ENCODE data around the gene JAKMIP1.

The JAKMIP1 gene

GRCh38 chr4:6165766-6166165 is 34.6 kb downstream of the JAKMIP1 start:
- H3K36me3 Mint-ChIP-seq (ENCODE audit: low read depth) = no peaks in the 10 kb centered on the region

DNA sequence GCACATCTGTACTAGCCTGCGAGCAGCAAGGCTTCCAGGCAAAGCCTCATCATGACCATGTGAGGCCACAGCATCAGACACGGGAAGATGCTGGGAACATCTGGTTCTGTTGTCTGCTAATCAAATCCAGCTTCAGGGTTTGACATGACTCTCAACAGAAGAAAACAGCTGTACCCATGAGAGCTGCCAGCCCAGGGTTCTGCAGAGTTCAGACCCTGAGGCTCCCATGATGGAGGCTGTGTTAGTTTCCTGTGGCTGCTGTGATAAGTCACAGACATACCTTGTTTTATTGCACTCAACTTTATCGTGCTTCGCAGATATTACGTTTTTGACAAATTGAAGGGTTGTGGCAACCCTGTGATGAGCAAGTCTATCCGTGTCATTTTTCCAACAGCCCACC is 37.5 kb downstream of the JAKMIP1 start:
- Mint-ChIP-seq H3K4me1 (ENCODE audit: low read depth) (no peaks in the 10 kb centered on the region), H3K27me3 (peaks cover 2% of the 10 kb centered on the region), H3K9me3 (no peaks in the 10 kb centered on the region), H3K27ac (no peak overlapping the region), H3K4me3 (no peak overlapping the region), H3K36me3 (ENCODE audit: low read depth) (no peaks in the 10 kb centered on the region)
- intact Hi-C loops (cut with micrococcal nuclease) = no loop called here

More at GRCh38 chr4:6165766-6166165, 34.6 kb downstream of the JAKMIP1 start:
- H3K4me3 Mint-ChIP-seq = no peak overlapping the region
- H3K27me3 Mint-ChIP-seq = no peaks in the 10 kb centered on the region
- H3K4me1 Mint-ChIP-seq (ENCODE audit: low read depth) = no peaks in the 10 kb centered on the region
- peaks cover 6% of the 10 kb centered on the region for H3K9me3 Mint-ChIP-seq
- H3K27ac Mint-ChIP-seq = no peak overlapping the region
- intact Hi-C loops (cut with micrococcal nuclease) = no loop called here

DNA sequence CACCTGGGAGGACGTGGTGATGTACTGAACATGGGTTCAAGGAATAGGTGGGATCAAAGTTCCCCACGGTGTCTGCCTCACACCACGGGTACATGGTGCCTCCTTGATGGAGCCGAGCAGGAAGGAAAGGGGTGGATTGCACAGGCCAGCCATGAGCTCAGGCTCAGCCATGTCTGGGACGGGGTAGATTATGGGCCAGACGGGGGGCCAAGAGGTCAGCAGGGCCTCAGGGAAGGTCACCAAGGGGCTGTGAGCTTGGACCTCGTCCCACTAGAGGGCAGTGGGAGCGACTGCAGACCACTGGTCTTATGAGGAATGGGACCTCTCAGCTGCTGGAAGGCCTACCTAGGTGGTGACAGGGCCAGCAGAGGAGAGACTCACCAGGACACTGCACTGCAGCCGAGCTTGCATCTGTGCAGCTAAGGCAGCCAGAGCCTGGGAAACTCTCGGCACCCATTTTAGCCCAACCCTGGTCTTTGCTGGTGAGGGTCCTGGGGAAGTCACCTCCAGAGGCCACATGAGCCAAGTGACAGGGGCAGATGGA is 38.4 kb downstream of the JAKMIP1 start:
- Mint-ChIP-seq H3K27ac (no peak overlapping the region), H3K9me3 (no peaks in the 10 kb centered on the region), H3K4me3 (no peak overlapping the region), H3K36me3 (ENCODE audit: low read depth) (no peaks in the 10 kb centered on the region), H3K27me3 (peaks cover 2% of the 10 kb centered on the region), H3K4me1 (ENCODE audit: low read depth) (no peaks in the 10 kb centered on the region)
- intact Hi-C loops (cut with micrococcal nuclease) = no loop called here

DNA sequence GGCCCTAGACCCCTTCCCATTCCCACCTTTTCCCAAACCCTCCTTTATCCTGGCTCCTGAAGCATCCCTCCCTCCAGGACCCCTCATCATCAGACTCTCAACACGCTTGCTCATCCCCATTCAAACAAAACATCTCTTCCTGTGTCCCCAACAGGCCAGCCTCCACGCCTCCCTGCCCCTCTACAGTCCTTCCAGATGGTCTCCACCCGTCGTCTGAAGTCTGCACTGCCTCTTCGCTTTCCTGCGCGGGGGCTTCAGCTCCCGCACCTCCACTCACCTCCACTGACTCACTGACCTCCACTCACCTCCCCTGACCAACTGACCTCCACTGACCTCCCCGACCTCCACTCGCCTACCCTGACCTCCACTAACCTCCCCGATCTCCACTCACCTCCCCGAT is 39.8 kb downstream of the JAKMIP1 start:
- Mint-ChIP-seq H3K27ac (no peak overlapping the region), H3K4me1 (ENCODE audit: low read depth) (no peaks in the 10 kb centered on the region), H3K27me3 (peaks cover 2% of the 10 kb centered on the region), H3K9me3 (no peaks in the 10 kb centered on the region), H3K4me3 (no peak overlapping the region), H3K36me3 (ENCODE audit: low read depth) (no peaks in the 10 kb centered on the region)
- intact Hi-C loops (cut with micrococcal nuclease) = no loop called here

GRCh38 chr4:6157926-6158325 is 42.4 kb downstream of the JAKMIP1 start:
- no peak overlapping the region for H3K4me3 Mint-ChIP-seq
- peaks cover 10% of the 10 kb centered on the region for H3K27me3 Mint-ChIP-seq
- H3K27ac Mint-ChIP-seq = no peak overlapping the region

DNA sequence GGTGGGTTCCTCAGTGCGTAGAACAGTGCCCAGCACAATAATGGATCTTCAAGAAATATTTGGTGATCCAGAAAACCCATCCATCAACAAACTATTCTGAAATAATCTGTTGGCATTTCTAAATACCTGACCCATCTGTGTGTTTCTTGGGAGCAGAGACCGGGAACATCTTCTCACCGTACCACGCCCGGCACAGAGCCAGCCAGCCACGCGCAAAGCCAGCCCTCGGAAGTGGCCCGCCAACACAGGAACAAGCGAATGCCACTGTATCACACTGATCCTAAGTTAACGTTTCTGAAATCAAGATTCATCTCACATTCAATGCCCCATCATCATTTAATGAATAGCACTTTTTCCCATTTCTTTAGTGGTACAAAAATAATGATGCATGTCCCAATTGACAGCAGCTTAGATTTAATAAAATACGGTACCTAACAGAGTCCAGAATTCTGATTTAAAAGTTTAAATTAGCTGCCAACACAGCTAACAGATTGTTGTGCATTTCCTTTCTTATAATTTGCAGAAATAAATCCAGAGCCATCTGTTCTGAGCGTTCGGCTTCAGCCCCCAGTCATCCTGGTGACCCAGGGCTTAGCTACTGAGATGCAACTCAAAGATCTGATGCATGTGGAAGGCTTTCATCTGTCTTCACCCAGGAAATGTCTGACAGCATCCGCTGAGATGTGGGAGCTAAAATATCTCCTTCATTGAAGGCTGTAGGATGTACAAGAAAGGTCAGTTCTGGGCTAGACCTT is 44.2 kb downstream of the JAKMIP1 start:
- H3K36me3 Mint-ChIP-seq (ENCODE audit: low read depth) = no peaks in the 10 kb centered on the region
- no peak overlapping the region for H3K27ac Mint-ChIP-seq
- H3K4me3 Mint-ChIP-seq = no peak overlapping the region
- no peaks in the 10 kb centered on the region for H3K9me3 Mint-ChIP-seq
- H3K27me3 Mint-ChIP-seq = peaks cover 11% of the 10 kb centered on the region
- intact Hi-C loops (cut with micrococcal nuclease) = no loop called here
- H3K4me1 Mint-ChIP-seq (ENCODE audit: low read depth) = no peaks in the 10 kb centered on the region

More at GRCh38 chr4:6157926-6158325, 42.4 kb downstream of the JAKMIP1 start:
- Mint-ChIP-seq H3K4me1 (ENCODE audit: low read depth) (no peaks in the 10 kb centered on the region), H3K9me3 (no peaks in the 10 kb centered on the region), H3K36me3 (ENCODE audit: low read depth) (no peaks in the 10 kb centered on the region)
- intact Hi-C loops (cut with micrococcal nuclease) = no loop called here

DNA sequence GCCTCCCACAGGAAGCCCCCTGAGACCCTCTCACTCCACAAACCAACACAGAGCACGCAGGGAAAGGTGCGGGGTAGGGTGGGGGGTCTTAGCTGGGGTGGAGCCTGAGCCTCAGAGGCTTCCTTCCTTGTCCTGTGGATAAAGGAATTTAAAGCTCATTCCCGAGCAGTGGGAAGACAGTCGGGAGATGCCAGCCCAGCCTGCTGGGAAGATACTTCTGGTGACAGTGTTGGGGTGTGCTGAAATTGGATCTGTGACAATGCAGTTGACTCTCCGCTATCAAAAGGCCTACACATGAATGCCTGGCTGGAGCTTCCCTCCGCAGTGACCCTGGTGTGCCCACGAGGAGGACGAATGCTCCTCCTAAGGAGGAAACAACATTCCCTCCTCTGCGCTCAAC is 45.5 kb downstream of the JAKMIP1 start:
- intact Hi-C loops (cut with micrococcal nuclease) = no loop called here
- Mint-ChIP-seq H3K36me3 (ENCODE audit: low read depth) (no peaks in the 10 kb centered on the region), H3K27ac (no peak overlapping the region), H3K4me1 (ENCODE audit: low read depth) (no peaks in the 10 kb centered on the region), H3K9me3 (no peaks in the 10 kb centered on the region), H3K4me3 (no peak overlapping the region), H3K27me3 (peaks cover 11% of the 10 kb centered on the region)

DNA sequence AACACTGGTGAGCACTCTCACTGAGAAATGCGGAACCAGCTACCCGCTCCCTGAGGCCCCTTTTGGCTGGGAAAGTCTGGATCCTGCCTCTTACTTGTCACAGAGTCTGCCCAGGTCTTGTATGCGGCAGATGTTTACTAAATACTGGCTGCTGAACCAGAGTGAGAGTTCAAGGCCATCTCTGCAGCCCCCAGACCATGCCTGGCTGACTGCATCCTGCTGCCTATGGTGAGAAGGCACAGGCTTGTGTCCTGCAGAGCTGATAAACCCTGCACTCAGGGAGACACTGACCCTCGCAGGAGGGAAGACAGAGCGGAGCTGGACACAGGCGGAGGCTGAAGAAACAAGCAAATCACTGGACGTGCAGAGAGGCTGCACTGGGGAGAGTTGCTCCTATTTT is 46.5 kb downstream of the JAKMIP1 start:
- Mint-ChIP-seq H3K9me3 (no peaks in the 10 kb centered on the region), H3K36me3 (ENCODE audit: low read depth) (no peaks in the 10 kb centered on the region), H3K27me3 (peaks cover 11% of the 10 kb centered on the region), H3K4me1 (ENCODE audit: low read depth) (no peaks in the 10 kb centered on the region), H3K4me3 (no peak overlapping the region), H3K27ac (no peak overlapping the region)
- intact Hi-C loops (cut with micrococcal nuclease) = no loop called here

GRCh38 chr4:6152869-6153705 is 47.3 kb downstream of the JAKMIP1 start:
- no peaks in the 10 kb centered on the region for H3K9me3 Mint-ChIP-seq
- intact Hi-C loops (cut with micrococcal nuclease) = no loop called here
- H3K27me3 Mint-ChIP-seq = peaks cover 9% of the 10 kb centered on the region
- no peak overlapping the region for H3K4me3 Mint-ChIP-seq
- no peaks in the 10 kb centered on the region for H3K36me3 Mint-ChIP-seq (ENCODE audit: low read depth)
- no peaks in the 10 kb centered on the region for H3K4me1 Mint-ChIP-seq (ENCODE audit: low read depth)
- H3K27ac Mint-ChIP-seq = no peak overlapping the region

DNA sequence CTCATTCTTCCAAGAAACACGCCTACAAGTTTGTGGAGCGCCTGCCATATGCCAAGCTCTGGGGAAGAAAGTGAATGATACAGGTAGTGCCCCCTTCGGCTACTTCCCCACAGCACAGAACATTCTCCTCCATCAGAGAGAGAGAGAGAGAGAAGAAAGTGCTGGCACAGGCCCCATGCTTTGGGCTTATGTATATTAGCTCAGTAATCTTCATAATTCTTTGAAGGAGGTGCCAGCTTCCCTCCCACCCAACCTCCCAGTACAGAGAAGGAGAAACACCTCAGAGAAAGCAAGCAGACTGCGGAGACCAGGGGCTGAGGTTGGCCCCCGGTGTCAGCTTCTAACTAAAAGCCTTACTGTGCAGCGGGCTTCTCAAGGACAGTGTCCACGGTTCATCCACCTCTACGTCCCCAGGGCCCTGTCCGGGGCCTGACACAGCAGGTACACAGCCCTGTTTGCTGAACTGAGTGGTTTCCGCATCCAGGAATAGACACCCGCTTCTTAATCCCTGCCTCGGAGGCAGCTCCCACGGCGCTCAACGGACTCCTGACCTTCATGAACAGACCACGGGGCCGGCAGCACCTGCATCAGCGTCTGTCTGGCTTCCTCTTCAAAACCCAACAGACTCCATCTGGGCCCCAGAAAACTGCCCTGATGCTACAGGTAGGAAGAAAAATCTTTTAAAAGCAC is 50.2 kb downstream of the JAKMIP1 start:
- Mint-ChIP-seq H3K36me3 (ENCODE audit: low read depth) (no peaks in the 10 kb centered on the region), H3K4me3 (no peak overlapping the region), H3K27me3 (peaks cover 8% of the 10 kb centered on the region), H3K4me1 (ENCODE audit: low read depth) (no peaks in the 10 kb centered on the region), H3K9me3 (no peaks in the 10 kb centered on the region), H3K27ac (no peak overlapping the region)
- intact Hi-C loops (cut with micrococcal nuclease) = no loop called here

- Mint-ChIP-seq H3K27ac (no peak overlapping the region), H3K36me3 (ENCODE audit: low read depth) (no peaks in the 10 kb centered on the region), H3K9me3 (no peaks in the 10 kb centered on the region), H3K27me3 (peaks cover 2% of the 10 kb centered on the region), H3K4me3 (no peak overlapping the region), H3K4me1 (ENCODE audit: low read depth) (no peaks in the 10 kb centered on the region)
- intact Hi-C loops (cut with micrococcal nuclease) = no loop called here
Measured at GRCh38 chr4:6148506-6149205, 51.7 kb downstream of the JAKMIP1 start.

GRCh38 chr4:6147441-6147840 is 52.9 kb downstream of the JAKMIP1 start:
- Mint-ChIP-seq H3K4me1 (ENCODE audit: low read depth) (no peaks in the 10 kb centered on the region), H3K36me3 (ENCODE audit: low read depth) (no peaks in the 10 kb centered on the region), H3K27ac (no peak overlapping the region), H3K27me3 (no peaks in the 10 kb centered on the region), H3K4me3 (no peak overlapping the region), H3K9me3 (no peaks in the 10 kb centered on the region)
- intact Hi-C loops (cut with micrococcal nuclease) = no loop called here

GRCh38 chr4:6143603-6144181 is 56.7 kb downstream of the JAKMIP1 start:
- no peaks in the 10 kb centered on the region for H3K9me3 Mint-ChIP-seq
- intact Hi-C loops (cut with micrococcal nuclease) = no loop called here
- H3K36me3 Mint-ChIP-seq (ENCODE audit: low read depth) = no peaks in the 10 kb centered on the region
- H3K4me3 Mint-ChIP-seq = no peak overlapping the region
- no peak overlapping the region for H3K27ac Mint-ChIP-seq
- no peaks in the 10 kb centered on the region for H3K27me3 Mint-ChIP-seq
- H3K4me1 Mint-ChIP-seq (ENCODE audit: low read depth) = no peaks in the 10 kb centered on the region
